Myometrial cell (primary cell): ENCODE measurements around the gene FOXK2. TPM values are rescaled to one million over a fixed set of nuclear protein-coding genes. Genes with fewer than 3 reads are reported as not detected.

ENCODE experiments used
- total RNA-seq: library from RNA; depleted of rRNA; stranded (reverse); fragments of >200 nt; gene quantifications from 2 replicates; pipeline ENCODE4 v1.2.3, GENCODE V29; 2015

The FOXK2 gene
- 25.7 and 30.1 TPM in 2 replicates for total RNA-seq

GRCh38 chr17:82518826-82519810, at the start of gene FOXK2:
Gene FOXK2, plus strand, starts transcription at chr17:82519732. Its CDS starts 157 bp downstream, at chr17:82519889.

GRCh38 chr17:82648165-82648668, 128.7 kb downstream of the FOXK2 start, which contains the start of gene WDR45B:
Gene WDR45B, minus strand, starts transcription at chr17:82648444. Its CDS starts 104 bp downstream, at chr17:82648340.

Other genes with a start within 250 kb of the FOXK2 start
- 61.3 and 74.7 TPM in 2 replicates for gene CSNK1D, start 246.0 kb upstream of the FOXK2 start, total RNA-seq
- gene CD7, start 202.1 kb upstream of the FOXK2 start, total RNA-seq: 0.53 TPM in 1 of 2 replicates, not detected in the other
- gene SECTM1, start 186.0 kb upstream of the FOXK2 start, total RNA-seq: 6.3 and 12.2 TPM in 2 replicates
- 2.0 TPM in 1 of 2 replicates, not detected in the other for gene TEX19, start 160.5 kb upstream of the FOXK2 start, total RNA-seq
- gene UTS2R, start 148.0 kb upstream of the FOXK2 start, total RNA-seq: not detected in 2 replicates
- 3.0 and 11.5 TPM in 2 replicates for gene HEXD, start 101.4 kb upstream of the FOXK2 start, total RNA-seq
- 26.8 and 34.7 TPM in 2 replicates for gene OGFOD3, start 101.1 kb upstream of the FOXK2 start, total RNA-seq
- 123 and 130 TPM in 2 replicates for gene CYBC1, start 69.0 kb upstream of the FOXK2 start, total RNA-seq
- 25.4 and 50.3 TPM in 2 replicates for gene NARF, start 61.0 kb upstream of the FOXK2 start, total RNA-seq
- gene WDR45B, start 128.7 kb downstream of the FOXK2 start, total RNA-seq: 55.9 and 59.0 TPM in 2 replicates
- gene RAB40B, start 179.0 kb downstream of the FOXK2 start, total RNA-seq: 4.0 and 9.7 TPM in 2 replicates
- gene FN3KRP, start 197.0 kb downstream of the FOXK2 start, total RNA-seq: 23.4 and 24.8 TPM in 2 replicates
- gene FN3K, start 215.9 kb downstream of the FOXK2 start, total RNA-seq: 0.35 and 2.9 TPM in 2 replicates
- 41.2 and 51.9 TPM in 2 replicates for gene TBCD, start 232.3 kb downstream of the FOXK2 start, total RNA-seq